Liver (tissue), 9 donors: ENCODE results near the gene EYA4. TPM values are rescaled to one million over a fixed set of nuclear protein-coding genes. Genes with fewer than 3 reads are reported as not detected.

ENCODE experiments used
- DNase-seq: peaks from one replicate; pipeline ENCODE4 v3.0.0-alpha.2; 2017; ENCODE audit warnings: low spot score
- H3K27ac ChIP-seq, 2 donors: one replicate each; pipeline ENCODE4 v1.7.0; 2013; ENCODE audit warnings: inconsistent platforms in 2 of 2, low read length in 2 of 2, control low read depth in 1 of 2, low read depth in 1 of 2, mild to moderate bottlenecking in 1 of 2
- H3K27me3 ChIP-seq, 4 donors: one replicate each; pipeline versions ENCODE4 v1.6.1 to v1.7.0; 2013; ENCODE audit warnings: low read length in 3 of 4, inconsistent platforms in 1 of 4, mild to moderate bottlenecking in 1 of 4, moderate library complexity in 1 of 4; ENCODE audit not compliant: control insufficient read depth in 4 of 4, insufficient read depth in 4 of 4
- H3K36me3 ChIP-seq, 4 donors: one replicate each; pipeline versions ENCODE4 v1.6.1 to v1.7.0; 2013; ENCODE audit warnings: low read length in 3 of 4, mild to moderate bottlenecking in 3 of 4, low read depth in 1 of 4, moderate library complexity in 1 of 4; ENCODE audit not compliant: control insufficient read depth in 4 of 4, insufficient read depth in 3 of 4
- H3K4me1 ChIP-seq, 4 donors: one replicate each; pipeline versions ENCODE4 v1.6.1 to v1.7.0; 2013; ENCODE audit warnings: low read length in 3 of 4, mild to moderate bottlenecking in 3 of 4, moderate library complexity in 1 of 4; ENCODE audit not compliant: control insufficient read depth in 4 of 4, insufficient read depth in 4 of 4
- H3K4me3 ChIP-seq, 3 donors: one replicate each; pipeline versions ENCODE4 v1.6.1 to v1.7.0; 2013; ENCODE audit warnings: low read length in 3 of 3, control low read depth in 1 of 3, low read depth in 1 of 3, mild to moderate bottlenecking in 1 of 3
- H3K9ac ChIP-seq, 2 donors: one replicate each; pipeline ENCODE4 v1.7.0; 2013; ENCODE audit warnings: low read length in 2 of 2, mild to moderate bottlenecking in 2 of 2, moderate library complexity in 2 of 2, control low read depth in 1 of 2, low read depth in 1 of 2
- H3K9me3 ChIP-seq, 4 donors: one replicate each; pipeline versions ENCODE4 v1.6.1 to v1.7.0; 2013; ENCODE audit warnings: low read length in 3 of 4; ENCODE audit not compliant: control insufficient read depth in 4 of 4
- CTCF ChIP-seq: fragments of 150-350 bp; IDR thresholded peaks from 2 replicates; pipeline ENCODE4 v1.5.1; 2017; ENCODE audit warnings: improper control_type of control experiment, low read depth, low read length; ENCODE audit not compliant: missing input control
- GABPA ChIP-seq, 2 donors: IDR thresholded peaks in 1 of 2; conservative IDR thresholded peaks in 1 of 2; 2 replicates each; pipeline ENCODE4 v1.6.1; 2016; ENCODE audit warnings: antibody characterized with exemption in 2 of 2, mild to moderate bottlenecking in 1 of 2, moderate library complexity in 1 of 2
- JUND ChIP-seq, 2 donors: IDR thresholded peaks; 2 replicates each; pipeline ENCODE4 v1.6.1; 2016; ENCODE audit warnings: antibody characterized with exemption in 2 of 2
- MAX ChIP-seq: IDR thresholded peaks from 2 replicates; pipeline ENCODE4 v1.6.1; 2016; ENCODE audit warnings: antibody characterized with exemption
- RAD21 ChIP-seq, 2 donors: IDR thresholded peaks; 2 replicates each; pipeline ENCODE4 v1.6.1; 2016; ENCODE audit warnings: antibody characterized with exemption in 2 of 2, mild to moderate bottlenecking in 2 of 2
- REST ChIP-seq: IDR thresholded peaks from 2 replicates; pipeline ENCODE4 v1.6.1; 2016; ENCODE audit warnings: antibody characterized with exemption, mild to moderate bottlenecking
- RXRA ChIP-seq, 2 donors: IDR thresholded peaks; 2 replicates each; pipeline ENCODE4 v1.6.1; 2017 to 2018; ENCODE audit warnings: antibody characterized with exemption in 2 of 2, mild to moderate bottlenecking in 1 of 2
- SP1 ChIP-seq: IDR thresholded peaks from 2 replicates; pipeline ENCODE4 v1.6.1; 2018; ENCODE audit warnings: antibody characterized with exemption, mild to moderate bottlenecking
- TAF1 ChIP-seq: conservative IDR thresholded peaks from 2 replicates; pipeline ENCODE4 v1.6.1; 2016; ENCODE audit warnings: antibody characterized with exemption, mild to moderate bottlenecking
- YY1 ChIP-seq: IDR thresholded peaks from 2 replicates; pipeline ENCODE4 v1.6.1; 2016; ENCODE audit warnings: antibody characterized with exemption, mild to moderate bottlenecking
- WGBS: extraction: QIAGEN DNeasy Blood & Tissue Kit; methylation state at CpG from one replicate; pipeline ENCODE4 v1.1.7; 2013; 5-methylcytosine and 5-hydroxymethylcytosine counted together
- polyA plus RNA-seq, 2 donors: library from polyadenylated mRNA; stranded (reverse) in 1 of 2; unstranded in 1 of 2; fragments of 200-250 nt in 1 of 2; fragments of >200 nt in 1 of 2; fragmentation: Nextera tagmentation in 1 of 2; extraction: Ambion mirVana in 1 of 2; gene quantifications; one replicate each; pipeline versions ENCODE4 v1.2.1 to v1.2.3, GENCODE V29; 2013 to 2015
- total RNA-seq, 2 donors: library from RNA; depleted of rRNA; stranded (reverse); fragments of >200 nt; gene quantifications; one replicate each; pipeline ENCODE4 v1.2.3, GENCODE V29; 2014
- donor health status: healthy.
- donor health status: healthy.
- donor health status: healthy.
- donor health status: healthy.
- donor health status: healthy.

Gene EYA4
- total and polyA plus RNA-seq, 4 donors, result 0.05 to 0.50 TPM; not detected in 2

GRCh38 chr6:133568970-133569889 lies 328.1 kb downstream of the EYA4 start:
- Histone ChIP-seq H3K4me1 (peaks cover 0 to 11% (median 8%) of the 10 kb centered on the region in 4 donors), H3K36me3 (no peaks in the 10 kb centered on the region), H3K27ac (no peak overlapping the region), H3K4me3 (peak overlapping the region; percentile 25 to 53 (median 42)), H3K27me3 (peaks cover 0 to 23% (median 0%) of the 10 kb centered on the region in 4 donors), H3K9me3 (no peaks in the 10 kb centered on the region), H3K9ac (peak overlapping the region in 1 of 2 donors; percentile 19)
- WGBS, result 8% methylated on average over 18 of the region's 18 CpGs
- DNase-seq, result no peak
- TF ChIP-seq JUND (IDR thresholded peaks at IDR 0.05) (no peak), GABPA (IDR thresholded peaks at IDR 0.05 in 1 of 2, conservative IDR thresholded peaks at IDR 0.05 in 1 of 2) (no peak), CTCF (peak; percentile 91), RAD21 (IDR thresholded peaks at IDR 0.05) (peak; percentile 85 to 87), YY1 (peak; percentile 68)

GRCh38 chr6:133571681-133572080 lies 330.5 kb downstream of the EYA4 start:
- H3K27me3 ChIP-seq, result peaks cover 0 to 22% (median 0%) of the 10 kb centered on the region in 4 donors
- 77% methylated on average over 3 of the region's 3 CpGs for WGBS
- no peaks in the 10 kb centered on the region for H3K36me3 ChIP-seq
- no peak overlapping the region for H3K4me3 ChIP-seq
- H3K9me3 ChIP-seq, result no peaks in the 10 kb centered on the region
- peaks cover 0 to 11% (median 8%) of the 10 kb centered on the region in 4 donors for H3K4me1 ChIP-seq
- TF ChIP-seq SP1 (no peak), TAF1 (no peak), RXRA (IDR thresholded peaks at IDR 0.05) (no peak), GABPA (IDR thresholded peaks at IDR 0.05 in 1 of 2, conservative IDR thresholded peaks at IDR 0.05 in 1 of 2) (no peak), RAD21 (IDR thresholded peaks at IDR 0.05) (no peak), JUND (IDR thresholded peaks at IDR 0.05) (no peak)
- no peak overlapping the region for H3K27ac ChIP-seq
- no peak overlapping the region for H3K9ac ChIP-seq
- no peak for DNase-seq

- no peaks in the 10 kb centered on the region for H3K36me3 ChIP-seq
- no peak for TF ChIP-seq MAX
- TF ChIP-seq REST, result no peak
- TF ChIP-seq RXRA (IDR thresholded peaks at IDR 0.05), result no peak
- TF ChIP-seq YY1, result no peak
- H3K9ac ChIP-seq, result no peak overlapping the region
- 36% methylated on average over 1 of the region's 1 CpG for WGBS
- no peak overlapping the region for H3K27ac ChIP-seq
- H3K4me1 ChIP-seq, result no peaks in the 10 kb centered on the region
- peaks cover 0 to 7% (median 0%) of the 10 kb centered on the region in 4 donors for H3K27me3 ChIP-seq
- H3K4me3 ChIP-seq, result no peak overlapping the region
- H3K9me3 ChIP-seq, result peaks cover 0 to 8% (median 1%) of the 10 kb centered on the region in 4 donors
- DNase-seq, result no peak
These were observed 336.7 kb downstream of the EYA4 start for GRCh38 chr6:133577851-133578250.
